Hippocampal formation (tissue), 2 donors: ENCODE data around the gene SLC22A13.
"Not testable (repeated sequence)": the region's sequence is repeated elsewhere in the genome, so short reads cannot be mapped to it uniquely, and the experiment has no call there.

Experiments used
- DNase-seq, 2 donors: peaks; one replicate each; lab custom pipeline; 2025; lab: John Stamatoyannopoulos, UW

SLC22A13 gene

DNA sequence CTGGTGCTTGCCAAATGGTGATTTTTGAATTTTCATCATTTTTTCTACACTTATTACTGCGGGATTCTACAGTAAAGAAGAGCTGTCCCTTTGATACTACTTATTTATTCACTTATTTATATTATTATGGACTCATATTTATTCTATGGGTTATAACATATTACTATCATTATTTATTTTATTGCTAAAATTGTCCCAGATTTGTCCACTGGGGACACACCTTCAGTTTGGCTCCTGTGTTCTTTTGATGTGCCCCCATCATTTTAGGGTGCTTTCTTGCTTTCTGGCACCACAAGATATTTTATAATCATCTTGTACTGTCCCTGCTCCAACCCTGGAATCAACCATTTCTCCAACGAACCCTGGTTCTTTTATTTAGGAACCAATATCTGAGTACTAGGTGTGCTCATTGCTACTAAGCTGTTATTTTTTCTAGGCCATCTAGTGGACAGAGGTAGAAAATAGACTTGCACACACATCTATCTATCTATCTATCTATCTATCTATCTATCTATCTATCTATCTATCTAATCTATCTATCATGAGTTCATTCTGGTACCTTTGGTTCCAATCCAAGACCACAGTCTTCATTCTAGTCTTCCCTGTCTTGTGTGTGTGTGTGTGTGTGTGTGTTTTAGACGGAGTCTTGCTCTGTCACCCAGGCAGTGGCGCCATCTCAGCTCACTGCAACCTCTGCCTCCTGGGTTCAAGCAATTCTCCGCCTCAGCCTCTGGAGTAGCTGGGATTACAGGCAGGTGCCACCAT, 32.5 kb downstream of the SLC22A13 start:
- no peak for DNase-seq

- no peak for DNase-seq
Measured at GRCh38 chr3:38306941-38307340, 41.3 kb downstream of the SLC22A13 start.

DNA sequence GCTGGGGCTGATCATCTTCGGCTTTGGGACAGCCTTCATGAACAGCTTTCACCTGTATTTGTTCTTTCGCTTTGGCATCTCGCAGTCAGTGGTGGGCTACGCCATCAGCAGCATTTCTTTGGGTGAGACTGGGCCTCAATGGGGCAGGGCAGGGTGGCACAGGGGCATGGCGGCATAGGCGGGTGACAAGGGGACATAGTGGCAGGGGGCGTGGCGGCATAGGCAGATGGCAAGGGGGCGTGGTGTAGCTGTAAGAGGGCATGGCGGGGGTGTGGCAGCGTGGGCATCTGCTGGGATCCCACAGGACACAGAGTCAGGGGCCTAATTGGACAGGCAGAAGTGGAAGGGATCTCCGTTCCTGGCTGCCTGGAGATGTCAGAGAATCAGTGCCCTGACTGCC, 42.0 kb downstream of the SLC22A13 start:
- DNase-seq, result no peak

GRCh38 chr3:38308456-38308855, 42.8 kb downstream of the SLC22A13 start:
- no peak for DNase-seq

GRCh38 chr3:38311476-38311875, 45.9 kb downstream of the SLC22A13 start:
- no peak for DNase-seq

DNA sequence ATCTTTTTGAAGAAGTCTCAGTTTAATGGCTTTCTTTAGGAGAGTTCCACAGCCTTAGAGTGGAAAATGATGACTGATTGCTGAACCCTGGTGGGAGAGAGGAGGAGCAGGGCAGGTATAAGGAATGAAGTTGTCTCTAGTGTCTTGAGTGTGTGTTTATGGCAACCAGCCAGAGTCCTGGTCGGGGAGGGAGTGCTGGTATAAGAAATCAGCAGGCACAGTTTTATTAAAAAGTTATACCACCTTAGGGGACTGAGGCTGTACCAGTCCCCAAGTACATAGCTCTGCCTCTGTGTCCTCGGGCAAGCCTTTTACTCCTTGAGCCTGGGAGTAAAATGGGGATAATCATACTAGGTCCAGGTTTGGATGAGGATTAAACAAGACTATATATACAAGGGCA, 46.3 kb downstream of the SLC22A13 start:
- DNase-seq, result no peak

DNA sequence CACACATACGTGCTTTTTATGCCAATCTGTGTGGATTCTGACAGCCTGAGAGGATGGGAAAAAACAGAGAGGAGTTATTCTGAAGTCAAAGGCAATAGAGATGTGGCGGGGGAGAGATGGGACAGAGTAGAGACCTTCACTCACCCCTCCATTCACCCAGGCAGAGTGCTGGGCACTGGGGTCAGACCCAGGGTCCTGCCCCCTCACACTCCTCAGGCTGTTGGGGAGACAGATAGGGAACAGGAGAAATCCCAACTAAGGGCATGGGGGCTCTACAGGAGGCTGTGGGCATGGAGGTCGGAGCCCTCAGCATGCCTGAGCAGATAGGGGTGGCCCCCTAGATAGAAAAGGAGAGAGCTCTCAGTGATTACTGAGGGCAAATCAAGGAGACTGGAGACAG, 46.7 kb downstream of the SLC22A13 start:
- DNase-seq, result no peak

GRCh38 chr3:38313263-38313662, 47.7 kb downstream of the SLC22A13 start:
- DNase-seq, result no peak

- no peak for DNase-seq
Measured at GRCh38 chr3:38313695-38314094, 48.1 kb downstream of the SLC22A13 start.

DNA sequence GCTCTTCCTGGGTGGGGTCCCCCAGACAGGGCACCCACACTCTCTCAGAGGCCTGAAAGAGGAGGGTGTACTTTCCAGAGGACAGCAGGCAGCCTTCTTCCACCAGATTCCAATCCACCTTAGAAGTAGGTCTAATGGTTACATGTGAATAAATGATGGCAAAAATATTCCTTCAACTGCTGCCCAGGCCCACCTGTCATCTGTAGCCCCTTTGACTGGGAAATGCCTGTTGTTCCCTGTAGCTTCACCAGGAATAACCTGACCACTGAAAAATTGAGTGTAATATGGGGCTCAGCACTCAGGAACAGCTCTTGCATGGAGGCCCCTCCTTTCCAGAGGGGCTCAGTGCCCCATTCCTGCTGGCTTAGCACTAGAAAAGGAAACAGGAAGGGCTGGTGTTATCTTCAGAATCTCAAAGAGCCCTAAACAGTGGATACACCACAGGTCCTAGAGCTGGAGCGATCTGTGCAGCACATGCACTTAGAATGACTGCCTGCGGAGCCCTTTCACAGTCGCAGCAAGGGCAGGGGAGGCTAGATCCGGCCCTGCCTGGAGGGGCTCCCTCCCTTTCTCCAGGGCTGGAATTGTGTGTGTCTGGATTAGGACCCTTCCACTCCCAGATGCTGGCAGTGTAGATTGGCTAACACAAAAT, 48.6 kb downstream of the SLC22A13 start:
- no peak for DNase-seq

- DNase-seq, result no peak
Measured at GRCh38 chr3:38314764-38315487, 49.3 kb downstream of the SLC22A13 start.

- DNase-seq, result no peak
Measured at GRCh38 chr3:38315488-38316230, 50.0 kb downstream of the SLC22A13 start.

GRCh38 chr3:38316356-38317191, 51.0 kb downstream of the SLC22A13 start:
- no peak for DNase-seq

DNA sequence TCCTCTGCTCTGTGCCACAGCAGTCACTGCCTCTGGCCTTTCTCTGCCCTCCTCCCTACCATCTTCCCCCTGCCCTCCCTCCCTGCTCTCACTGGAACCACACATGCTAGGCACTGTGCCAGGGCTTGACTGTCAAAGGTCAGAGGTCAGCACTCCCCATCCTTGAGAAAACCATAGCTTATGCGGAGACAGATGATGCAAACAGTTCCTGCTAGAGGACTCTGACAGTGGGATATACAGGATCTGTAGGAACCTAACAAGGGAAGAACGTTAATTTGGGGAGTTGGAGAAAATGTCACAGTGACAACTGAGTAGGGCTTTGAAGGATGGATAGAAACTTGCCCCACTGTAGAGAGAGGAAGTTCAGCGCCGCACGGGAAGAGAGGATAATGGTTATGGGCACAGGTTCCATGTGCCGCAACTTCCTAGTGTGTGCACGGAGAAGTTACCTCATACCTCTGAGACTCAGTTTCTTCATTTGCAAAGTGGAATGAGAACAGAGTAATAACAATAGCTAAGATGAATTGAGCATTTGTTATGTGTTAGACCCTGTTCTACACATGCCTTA, 51.7 kb downstream of the SLC22A13 start:
- DNase-seq, result no peak

DNA sequence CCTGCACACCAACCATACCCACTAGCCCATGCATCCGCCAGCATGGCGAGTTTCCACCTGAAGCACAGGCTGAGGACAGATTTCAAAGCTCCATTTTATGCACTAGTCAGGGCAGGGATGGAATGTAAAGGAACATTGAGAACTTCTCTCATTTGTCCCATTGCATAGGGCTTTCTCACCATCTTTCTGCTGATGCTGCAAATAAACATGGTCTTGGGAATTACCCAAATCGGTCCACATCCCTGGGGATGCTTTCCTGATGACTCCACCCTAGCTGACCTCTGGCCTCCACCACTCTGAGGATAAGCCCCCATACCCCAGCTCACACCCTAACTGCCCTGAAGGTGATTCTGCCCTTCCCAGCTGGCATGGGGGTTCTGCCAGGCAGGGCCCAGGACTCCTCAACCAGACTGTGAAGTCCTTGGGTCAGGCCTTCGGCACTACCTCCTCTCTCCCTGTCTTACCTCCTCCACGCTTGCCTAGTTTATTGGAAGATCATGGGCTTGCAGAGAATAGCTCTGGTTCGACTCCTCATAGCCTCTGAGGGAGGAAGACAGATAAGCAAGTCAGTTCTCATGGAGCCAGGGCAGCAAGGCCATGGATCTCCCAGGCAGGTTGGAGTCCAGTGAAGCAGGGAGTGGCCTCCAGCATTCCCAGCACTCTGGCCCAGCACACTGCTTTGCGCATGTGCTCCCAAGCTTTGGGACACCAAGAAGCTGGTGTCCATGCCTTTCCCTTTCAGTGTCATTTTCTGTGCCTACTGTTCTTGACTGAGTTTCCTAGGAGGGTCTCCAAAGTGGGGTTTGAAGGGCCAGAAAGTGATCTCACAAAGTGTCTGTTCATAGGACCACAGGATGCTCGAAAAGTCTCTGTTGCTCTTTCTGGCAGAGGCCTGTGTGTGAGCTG, 53.4 kb downstream of the SLC22A13 start:
- no peak for DNase-seq

GRCh38 chr3:38320638-38321037, 55.0 kb downstream of the SLC22A13 start:
- DNase-seq, result not testable (repeated sequence)

DNA sequence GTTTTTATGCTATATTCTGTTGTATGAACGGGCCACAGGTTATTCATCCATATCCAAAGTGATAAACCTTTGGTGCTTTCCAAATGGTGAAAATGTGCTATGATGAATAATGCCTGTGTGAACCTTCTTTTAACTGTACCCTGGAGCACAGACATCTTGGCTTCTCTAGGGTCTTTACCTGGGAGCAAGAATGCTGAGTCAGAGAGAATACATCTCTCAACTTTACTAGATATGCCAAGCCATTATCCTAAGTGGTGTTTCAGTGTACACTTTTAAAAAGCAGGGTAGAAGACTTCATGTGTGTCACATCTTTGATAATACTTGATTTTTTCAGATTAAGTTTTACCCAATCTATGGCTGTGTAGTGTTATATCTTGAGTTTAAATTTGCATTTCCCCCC, 57.4 kb downstream of the SLC22A13 start:
- DNase-seq, result no peak

DNA sequence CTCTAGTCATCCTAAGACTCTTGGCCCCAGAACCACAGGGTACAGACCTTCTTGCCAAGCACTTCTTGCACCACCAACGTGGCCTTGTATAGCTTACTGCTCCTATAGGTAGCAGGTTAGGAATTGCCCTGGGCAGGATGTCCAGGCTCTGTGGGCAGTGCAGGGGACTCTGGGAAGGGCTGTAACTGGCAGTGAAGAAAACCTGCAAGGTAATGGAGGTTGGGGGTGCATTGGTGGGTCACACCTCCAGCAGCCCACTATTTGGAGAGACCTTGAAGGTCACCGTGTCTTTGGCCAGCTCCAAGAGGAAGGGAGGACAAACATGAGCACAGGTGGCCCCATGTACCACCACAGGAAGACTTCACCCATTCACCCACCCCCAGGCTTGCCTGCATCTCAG, 59.6 kb downstream of the SLC22A13 start:
- DNase-seq, result no peak

GRCh38 chr3:38327335-38328009, 61.9 kb downstream of the SLC22A13 start:
- DNase-seq, result no peak
